Measurements from ENCODE around the gene AFAP1.

The AFAP1 gene

DNA sequence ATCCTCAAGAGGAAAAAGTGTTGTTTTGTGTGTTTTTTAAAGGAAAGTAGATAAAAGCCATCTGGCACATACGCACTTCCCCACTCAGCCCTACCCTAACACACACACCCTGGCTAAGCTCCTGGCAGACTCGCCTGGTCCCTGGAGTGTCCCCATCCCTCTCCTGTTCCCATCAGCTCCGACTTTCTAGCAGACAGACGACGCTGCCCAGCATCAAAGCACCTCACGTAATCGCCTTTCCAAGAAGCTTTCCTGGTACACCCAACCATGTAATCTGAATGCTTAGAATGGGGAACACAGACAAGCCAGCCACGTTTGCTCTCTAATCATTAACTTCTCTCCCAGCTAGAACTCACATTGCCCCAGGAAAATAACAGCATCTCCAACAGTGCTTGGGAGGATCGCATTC lies 116.2 kb downstream of the AFAP1 start:
- no peak for DNase-seq (ENCODE audit: low read depth in 2 of 2, low spot score in 1 of 2)

DNA sequence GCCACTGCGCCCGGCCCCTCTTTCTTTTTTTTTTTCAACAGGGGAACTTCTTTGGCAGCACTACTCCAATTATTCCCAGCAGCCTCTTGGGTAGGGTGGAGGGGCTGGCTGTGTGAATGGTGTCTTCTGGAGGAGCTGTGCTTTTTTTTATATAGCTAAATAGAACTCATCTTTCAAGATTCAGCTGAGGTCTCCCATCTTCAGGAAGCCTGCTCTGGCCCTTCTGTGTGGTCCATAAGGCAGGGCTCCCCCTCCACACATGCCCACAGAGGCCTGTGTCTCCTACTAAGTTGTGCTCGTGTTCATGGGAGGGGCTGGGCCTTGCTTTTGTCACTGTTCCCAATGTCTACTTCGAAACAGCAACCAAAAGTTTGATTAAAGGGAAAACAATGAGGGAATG lies 116.8 kb downstream of the AFAP1 start:
- DNase-seq (ENCODE audit: low read depth in 2 of 2, low spot score in 1 of 2): no peak

DNA sequence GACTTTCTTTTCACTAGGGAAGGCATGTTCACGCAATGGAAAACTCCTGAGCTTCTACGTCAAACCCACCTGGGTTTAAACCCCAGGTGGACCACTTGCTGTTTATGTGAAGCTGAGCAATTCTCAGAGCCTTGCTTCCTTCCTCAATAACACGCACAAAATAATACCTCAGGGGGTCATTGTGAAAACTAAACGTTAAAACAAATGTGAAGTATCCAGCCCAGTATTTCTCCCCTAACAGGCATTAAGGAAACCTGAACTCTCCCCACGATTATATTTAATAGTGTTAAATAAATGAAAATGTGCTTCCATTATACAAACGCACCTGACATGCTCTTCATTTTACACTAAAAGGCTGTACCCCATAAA lies 117.5 kb downstream of the AFAP1 start:
- DNase-seq (ENCODE audit: low read depth in 2 of 2, low spot score in 1 of 2): no peak

DNA sequence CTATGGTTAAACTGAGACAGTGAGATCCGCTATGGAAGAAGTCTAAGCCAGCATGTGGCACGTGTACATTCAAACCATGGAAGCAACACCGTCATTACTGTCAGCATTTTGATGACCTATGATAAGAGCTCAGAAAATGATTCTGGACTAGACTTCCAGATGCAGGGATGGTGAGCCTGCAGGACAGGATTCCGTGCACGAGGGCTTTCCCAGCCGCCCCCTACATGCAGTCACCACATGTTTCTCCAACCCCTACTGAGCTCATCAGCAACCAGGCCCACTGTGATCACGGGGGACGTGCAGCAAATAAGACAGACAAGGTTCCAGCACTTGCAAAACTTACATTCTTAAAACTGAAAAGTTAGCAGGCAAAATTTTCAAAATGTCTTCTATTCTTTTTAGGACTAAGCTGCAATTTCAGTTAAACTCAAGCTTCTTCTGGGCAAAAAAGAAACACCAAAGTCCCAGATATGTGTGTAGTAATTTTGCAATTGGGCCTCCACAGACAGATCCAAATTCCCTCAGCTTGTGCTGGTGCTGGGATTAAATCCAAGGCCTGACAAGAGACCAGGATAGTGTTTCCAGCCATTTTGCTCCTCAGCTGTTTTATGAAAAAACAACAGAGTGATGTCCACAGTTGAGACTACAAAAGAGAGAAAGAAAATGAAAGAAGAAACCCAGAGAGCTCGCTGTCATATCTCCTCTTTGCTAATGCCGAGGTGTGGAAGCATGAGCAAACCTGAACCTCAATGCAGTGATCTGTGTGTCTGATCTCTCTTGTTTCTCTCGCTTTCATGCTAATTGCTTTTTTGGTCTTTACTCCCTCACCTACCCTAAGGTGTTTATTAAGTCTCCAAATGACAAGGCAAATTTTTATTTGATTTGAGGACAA lies 118.2 kb downstream of the AFAP1 start:
- no peak for DNase-seq (ENCODE audit: low read depth in 2 of 2, low spot score in 1 of 2)

DNA sequence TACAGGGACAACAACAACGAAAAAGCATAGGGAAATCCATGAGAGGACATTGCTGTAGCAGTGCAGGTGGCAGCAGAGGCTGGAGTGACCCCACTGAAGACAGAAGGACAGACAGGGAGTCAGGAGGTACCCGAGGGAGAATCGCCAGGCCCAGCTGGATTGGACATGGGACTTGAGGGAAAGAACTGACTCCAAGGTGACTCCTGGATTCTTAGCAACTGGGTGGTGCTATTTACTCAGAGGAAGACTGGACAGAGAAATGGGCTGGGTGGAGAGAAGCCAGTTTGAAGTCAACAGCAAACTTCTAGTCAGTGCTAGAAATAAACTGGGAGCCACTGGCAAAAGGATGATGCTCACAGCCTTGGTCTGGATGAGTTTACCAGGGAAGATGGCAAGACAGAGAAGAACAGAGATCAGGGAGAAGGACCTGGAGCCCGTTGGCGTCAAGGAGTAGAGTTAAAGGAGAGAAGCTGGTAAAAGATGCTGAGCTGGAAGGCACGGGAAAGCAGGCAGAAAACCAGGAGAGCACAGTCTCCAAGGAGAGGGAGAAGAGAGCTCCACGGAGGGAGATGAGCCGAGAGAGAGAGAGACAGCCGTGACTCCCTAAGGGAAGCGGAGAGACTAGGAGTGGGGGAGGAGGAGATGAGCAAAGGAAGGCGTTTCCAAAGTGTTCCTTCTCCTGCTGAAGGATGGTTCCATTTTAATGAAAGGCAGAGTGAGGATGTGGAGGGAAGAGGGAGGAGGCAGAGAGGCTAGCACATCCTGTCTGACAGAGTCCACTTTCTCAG lies 119.4 kb downstream of the AFAP1 start:
- no peak for DNase-seq (ENCODE audit: low read depth in 2 of 2, low spot score in 1 of 2)

DNA sequence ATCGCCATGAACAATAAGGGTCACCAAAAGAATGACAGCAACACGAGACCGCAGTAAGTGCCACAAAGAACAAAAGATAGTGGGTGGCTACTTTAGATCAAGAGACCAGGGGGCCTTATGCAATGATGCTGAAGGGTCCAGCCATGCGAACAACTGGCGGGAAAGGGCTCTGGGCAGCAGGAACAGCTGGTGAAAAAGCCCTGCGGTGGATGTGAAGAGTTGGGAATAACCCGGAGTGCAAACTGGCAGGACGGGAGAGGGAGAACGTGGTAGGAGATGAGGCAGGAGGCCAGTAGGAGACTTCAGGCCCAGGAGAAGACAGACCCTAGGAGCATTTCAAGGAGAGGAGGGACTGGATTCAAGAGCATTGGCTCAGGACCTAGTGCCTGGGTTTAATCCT lies 120.2 kb downstream of the AFAP1 start:
- no peak for DNase-seq (ENCODE audit: low read depth in 2 of 2, low spot score in 1 of 2)

DNA sequence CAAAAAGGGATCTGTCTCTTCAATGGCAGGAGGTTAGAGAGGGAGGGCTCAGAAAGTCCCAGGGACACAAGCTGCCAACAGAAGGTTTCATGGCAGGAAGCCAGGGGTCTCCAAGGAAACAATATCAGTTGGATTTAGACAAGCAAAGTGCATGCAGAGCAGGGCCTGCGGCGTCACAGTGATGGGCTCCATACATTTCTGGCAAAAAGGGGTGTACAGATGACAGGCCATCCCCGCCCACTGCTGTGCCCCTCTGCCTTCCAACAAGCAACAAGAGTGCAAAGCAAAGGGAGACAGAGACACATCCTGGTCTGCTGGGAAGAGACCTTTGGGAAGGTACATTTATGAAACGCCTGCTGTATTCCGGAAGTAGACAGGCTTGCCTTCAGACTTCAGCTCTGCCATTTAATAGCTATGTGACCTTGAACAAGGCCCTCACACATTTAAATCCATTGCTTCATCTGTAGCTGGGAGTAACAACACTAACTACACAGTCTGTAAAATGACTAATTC lies 121.2 kb downstream of the AFAP1 start:
- no peak for DNase-seq (ENCODE audit: low read depth in 2 of 2, low spot score in 1 of 2)

DNA sequence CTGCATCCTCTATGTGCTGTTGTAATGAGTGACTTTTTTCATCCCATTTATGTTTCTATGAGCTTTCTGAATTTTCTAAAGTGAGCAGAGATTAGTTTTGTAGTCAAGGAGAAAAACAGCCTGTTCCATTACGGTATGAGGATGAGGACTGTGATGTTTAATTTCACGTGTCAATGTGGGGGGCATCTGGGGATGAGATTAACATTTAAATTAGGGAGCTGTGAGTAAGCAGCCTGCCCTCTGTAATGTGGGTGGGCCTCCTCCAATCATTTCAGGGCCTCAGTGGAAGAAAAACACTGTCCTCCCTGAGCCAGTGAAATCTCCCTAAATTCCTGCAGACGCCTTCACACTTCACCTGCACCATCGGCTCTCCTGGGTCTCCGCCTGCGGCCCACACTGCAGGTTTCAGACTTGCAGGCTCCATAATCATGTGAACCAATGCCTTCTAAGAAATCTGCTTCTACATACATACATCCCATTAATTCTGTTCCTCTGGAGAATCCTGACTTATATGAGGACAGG lies 121.7 kb downstream of the AFAP1 start:
- DNase-seq (ENCODE audit: low read depth in 2 of 2, low spot score in 1 of 2): no peak

DNA sequence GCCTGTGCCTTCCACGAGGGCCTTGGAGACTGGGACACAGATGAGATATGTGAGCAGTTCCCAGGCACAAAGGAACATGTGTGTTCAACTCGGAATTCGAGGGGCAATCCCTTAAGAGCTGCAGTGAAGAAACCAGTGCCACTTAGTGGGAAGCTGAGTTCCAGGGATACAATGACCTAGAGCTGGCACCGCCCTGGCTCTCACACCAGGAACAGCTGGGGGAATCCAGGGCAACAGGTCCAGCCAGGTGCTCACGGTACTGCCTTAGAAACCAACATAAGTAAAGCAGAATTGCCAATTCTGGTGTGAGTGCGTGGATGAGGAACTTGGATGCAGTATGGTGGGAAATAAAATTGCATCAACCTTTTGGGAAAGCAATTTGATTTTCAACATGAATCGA lies 122.9 kb downstream of the AFAP1 start:
- no peak for DNase-seq (ENCODE audit: low read depth in 2 of 2, low spot score in 1 of 2)

DNA sequence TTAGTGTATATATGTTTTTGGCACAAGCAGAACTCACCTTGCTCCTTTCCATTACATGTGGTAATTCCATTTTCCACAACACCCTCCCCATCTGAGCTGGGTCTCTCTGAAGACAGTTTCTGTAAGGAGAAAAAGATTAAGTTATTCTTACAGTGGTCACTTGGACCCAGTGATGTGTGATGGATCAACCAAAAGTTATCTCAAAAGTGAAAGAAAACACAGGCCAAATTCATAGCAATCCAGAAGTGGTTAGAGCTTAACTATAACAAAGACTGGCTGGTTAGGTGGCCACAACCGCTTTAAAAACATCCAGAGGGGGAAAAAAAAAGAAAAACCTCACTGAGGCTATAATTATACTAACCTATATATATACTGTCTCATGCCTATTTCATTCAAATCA lies 123.7 kb downstream of the AFAP1 start:
- no peak for DNase-seq (ENCODE audit: low read depth in 2 of 2, low spot score in 1 of 2)

DNA sequence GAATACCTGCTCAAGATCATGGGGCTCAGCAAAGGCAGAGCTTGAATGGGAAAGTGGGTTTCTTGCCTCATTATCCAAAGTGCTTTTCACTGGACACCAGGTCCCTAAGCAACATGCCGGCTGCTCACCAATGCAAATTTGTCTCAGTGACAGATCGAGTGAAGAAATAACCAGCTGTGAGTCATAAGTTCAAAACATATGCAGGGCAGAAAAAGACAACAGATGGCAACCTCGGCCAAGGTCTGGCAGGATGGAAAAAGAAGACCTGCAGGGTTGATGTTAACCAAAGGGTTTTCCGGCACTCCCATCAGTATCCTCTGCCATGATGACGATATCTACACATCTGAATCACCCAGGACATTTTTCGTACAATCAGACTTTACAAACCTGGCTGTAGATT lies 124.1 kb downstream of the AFAP1 start:
- DNase-seq (ENCODE audit: low read depth in 2 of 2, low spot score in 1 of 2): no peak

DNA sequence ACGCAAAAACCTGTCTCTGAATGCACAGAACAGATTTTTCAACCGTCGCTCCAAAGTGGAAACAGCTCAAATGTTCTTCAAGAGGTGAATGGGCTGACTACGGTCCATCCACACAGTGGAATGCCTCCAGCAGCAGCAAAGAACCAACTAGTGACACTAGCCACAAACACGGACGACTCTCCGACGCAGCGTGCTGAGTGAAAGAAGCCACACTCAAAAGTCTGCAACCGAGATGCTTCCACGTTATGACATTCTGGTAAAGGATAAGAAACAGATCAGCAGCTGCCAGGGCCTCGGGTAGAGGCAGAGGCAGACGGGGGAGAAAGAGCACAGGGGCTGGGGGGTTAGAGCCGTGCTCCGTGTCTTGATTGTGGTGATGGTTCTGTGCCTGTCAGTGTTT lies 125.2 kb downstream of the AFAP1 start:
- no peak for DNase-seq (ENCODE audit: low read depth in 2 of 2, low spot score in 1 of 2)

DNA sequence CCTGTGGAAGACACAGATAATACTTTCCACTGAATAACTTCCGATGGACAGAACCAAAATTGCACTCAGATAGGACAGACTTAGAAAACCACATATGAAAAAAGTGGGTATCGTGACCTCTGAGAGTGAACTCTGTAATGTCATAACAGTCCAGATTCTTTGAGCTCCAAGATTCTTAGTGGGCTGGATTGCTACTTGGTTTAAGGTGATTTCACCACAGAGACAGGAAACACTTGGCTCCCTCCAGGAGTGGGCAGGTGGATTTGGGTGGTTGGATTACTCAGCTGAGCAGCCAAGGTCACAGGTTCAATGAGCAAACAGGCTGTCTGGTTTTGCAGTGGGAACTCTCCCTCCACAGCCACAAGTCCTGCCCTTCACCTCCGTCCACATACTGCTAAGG lies 126.0 kb downstream of the AFAP1 start:
- DNase-seq (ENCODE audit: low read depth in 2 of 2, low spot score in 1 of 2): no peak

DNA sequence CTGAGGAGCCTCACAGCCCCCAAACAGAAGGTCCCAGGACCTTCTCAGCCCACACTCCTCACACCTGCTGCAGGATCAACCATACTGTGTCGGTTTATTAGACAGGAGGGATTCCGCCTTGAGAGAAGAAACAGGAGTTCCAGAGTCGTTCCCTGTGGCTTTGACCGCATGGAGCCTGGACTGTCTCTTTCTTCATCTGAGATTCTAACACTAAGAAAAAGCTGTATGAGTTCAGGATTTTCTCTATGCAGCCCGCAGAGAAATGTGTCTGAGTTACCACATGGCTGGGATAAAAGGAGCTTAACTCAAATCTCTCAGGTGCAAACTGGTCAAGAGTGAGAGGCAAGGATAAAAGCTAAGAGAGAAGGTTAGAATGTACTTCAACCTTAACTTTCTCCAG lies 126.7 kb downstream of the AFAP1 start:
- no peak for DNase-seq (ENCODE audit: low read depth in 2 of 2, low spot score in 1 of 2)

DNA sequence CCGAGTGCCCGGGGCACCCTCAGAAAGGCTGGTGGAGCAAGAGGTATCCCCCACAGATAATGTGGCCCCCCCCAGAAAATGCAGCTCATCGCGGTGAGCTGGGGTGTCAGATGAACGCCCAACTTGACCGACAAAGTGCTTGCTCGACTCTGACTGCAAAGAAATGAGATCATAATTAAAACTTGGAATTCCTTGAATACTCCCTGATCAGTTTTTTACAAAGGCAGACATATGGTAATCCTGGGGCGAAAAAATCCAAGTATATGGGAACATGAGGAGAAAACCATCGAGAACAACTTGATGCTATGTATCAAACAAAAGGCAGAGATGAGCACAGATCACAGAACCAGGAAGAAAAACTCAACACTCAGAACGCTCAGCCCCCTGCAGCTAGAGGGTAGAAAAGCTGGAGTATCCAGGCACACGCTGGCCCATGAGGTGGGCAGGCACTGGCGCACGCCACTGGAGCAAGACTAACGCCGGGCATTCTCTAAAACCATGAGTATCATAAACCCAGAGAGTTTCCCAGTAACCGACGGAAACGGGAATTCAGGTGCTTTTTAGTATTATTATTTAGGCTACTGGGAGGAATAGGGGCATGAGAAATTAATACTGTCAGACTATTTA lies 127.3 kb downstream of the AFAP1 start:
- no peak for DNase-seq (ENCODE audit: low read depth in 2 of 2, low spot score in 1 of 2)

DNA sequence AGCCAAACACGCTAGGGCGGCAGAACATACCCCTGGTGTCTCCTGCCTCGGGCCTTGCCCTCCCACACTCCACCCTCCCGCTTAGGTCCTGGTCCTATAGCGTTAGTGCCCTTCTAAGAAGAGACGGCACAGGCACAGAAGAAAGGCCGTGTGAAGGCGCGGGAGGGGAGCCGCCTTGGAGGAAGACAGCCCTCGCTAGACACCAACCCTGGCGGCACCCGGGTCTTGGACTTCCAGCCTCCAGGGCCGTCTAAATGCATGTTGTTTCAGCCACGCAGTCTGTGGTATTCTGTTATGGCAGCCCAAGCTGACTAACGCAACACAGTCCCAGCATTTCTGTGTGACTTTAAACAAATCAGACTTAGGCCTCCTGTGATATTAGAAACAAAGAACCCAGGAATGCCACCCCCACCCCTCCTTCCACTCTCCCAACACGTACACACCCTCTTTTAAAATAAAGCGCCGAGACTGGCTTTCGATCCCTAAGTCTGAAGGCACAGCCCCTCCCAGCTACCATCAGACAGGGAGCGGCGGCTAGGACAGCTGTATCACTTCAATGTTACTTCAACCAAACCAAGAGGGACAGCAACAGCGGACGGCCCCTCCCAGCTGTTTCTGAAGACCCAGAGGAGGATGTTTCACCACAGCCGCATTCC lies 128.0 kb downstream of the AFAP1 start:
- DNase-seq (ENCODE audit: low read depth in 2 of 2, low spot score in 1 of 2): no peak

DNA sequence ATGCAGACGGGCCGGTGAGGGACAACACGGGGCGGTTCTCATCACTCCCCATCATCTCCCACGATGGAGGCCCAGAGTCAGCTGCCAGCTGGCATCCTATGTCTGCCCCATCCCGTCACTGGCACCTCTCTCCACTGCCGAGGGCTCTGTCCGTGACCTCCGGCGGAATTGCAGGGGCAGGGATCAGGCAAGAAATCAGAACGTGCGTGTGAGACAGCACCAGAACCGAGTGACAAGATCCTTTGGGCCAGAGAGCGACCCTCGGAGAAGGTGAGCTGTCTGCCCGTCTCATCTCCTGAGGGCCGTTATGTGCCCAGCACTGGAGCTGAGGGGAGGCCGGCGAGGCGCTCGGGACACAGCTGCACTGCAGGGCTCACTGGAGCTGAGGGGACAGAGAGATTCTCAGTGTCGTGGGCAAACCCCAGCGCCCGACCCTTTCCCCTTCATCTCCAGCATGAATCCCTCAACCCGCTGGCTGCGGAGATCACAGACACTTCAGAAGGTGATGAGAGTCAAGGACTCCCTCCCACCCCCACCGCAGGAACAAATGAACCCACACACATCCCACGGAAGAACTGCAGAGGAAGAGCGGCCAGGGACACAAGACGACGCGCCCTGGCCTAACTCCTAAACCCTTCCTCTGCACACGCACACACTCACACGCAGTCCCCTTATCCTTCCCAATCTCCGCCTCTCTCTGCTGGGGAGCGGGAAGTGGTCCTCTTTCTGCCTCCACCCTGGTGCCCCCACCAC lies 128.7 kb downstream of the AFAP1 start:
- DNase-seq (ENCODE audit: low read depth in 2 of 2, low spot score in 1 of 2): no peak

DNA sequence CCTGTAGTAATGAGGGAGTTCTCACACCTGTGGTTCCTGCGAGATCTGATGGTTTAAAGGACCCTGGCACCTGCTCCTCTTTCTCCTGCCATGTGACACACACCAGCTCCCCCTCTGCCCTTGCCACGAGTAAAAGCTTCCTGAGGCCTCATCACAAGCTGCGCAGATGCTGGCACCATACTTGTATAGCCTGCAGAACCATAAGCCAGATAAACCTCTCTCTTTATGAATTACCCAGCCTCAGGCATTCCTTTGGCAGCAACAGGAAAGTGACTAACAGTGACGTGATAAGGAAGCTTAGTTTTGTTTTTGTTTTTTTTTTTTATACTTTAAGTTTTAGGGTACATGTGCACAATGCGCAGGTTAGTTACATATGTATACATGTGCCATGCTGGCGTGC lies 130.9 kb downstream of the AFAP1 start:
- no peak for DNase-seq (ENCODE audit: low read depth in 2 of 2, low spot score in 1 of 2)

DNA sequence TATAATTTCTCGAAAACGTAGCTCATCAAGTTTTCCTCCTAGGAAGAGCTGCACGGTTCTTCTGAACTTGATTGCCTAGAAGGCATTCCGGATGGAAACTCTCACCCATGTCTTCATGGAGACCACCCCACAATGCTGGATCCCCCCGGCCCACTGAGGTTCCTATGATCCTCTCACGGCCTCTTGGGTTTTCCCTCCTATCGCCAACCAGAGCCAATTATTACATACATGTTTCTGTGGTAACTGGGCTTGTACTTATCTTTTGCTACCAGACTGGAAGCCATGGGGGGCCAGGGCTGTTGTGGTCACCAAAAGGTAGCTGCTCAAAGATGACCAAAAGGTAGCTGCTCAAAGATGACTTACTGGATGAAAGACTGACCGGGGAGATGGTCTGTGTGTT lies 131.5 kb downstream of the AFAP1 start:
- no peak for DNase-seq (ENCODE audit: low read depth in 2 of 2, low spot score in 1 of 2)

DNA sequence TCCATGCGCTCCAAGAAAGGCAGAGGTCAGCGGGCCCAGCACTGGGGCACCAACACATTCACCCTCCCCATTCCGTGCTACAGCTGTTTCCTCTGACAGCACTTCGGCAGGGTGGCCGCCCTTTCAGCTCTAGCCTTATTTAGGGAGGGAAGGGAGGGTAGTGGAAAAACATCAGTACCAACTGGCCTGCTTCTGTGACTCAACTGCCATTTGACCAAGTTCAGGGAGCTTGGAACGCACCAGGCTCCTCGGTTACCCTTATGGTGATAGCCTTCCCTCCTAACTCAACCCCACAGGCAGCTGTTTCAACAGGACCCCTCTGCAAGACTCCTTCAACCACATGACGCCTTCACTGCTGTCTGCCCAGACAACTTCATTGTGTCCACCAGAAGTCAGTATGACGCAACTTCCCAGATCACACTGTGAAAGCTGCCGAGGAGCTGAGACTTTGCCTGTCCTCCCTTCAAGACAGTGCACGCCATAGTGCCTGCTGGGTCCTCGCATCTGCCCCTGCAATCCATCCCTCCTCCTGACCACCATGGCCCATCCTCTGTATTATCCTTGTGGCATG lies 132.2 kb downstream of the AFAP1 start:
- no peak for DNase-seq (ENCODE audit: low read depth in 2 of 2, low spot score in 1 of 2)
